Measurements from ENCODE around the gene TAPBP.

The TAPBP gene

DNA sequence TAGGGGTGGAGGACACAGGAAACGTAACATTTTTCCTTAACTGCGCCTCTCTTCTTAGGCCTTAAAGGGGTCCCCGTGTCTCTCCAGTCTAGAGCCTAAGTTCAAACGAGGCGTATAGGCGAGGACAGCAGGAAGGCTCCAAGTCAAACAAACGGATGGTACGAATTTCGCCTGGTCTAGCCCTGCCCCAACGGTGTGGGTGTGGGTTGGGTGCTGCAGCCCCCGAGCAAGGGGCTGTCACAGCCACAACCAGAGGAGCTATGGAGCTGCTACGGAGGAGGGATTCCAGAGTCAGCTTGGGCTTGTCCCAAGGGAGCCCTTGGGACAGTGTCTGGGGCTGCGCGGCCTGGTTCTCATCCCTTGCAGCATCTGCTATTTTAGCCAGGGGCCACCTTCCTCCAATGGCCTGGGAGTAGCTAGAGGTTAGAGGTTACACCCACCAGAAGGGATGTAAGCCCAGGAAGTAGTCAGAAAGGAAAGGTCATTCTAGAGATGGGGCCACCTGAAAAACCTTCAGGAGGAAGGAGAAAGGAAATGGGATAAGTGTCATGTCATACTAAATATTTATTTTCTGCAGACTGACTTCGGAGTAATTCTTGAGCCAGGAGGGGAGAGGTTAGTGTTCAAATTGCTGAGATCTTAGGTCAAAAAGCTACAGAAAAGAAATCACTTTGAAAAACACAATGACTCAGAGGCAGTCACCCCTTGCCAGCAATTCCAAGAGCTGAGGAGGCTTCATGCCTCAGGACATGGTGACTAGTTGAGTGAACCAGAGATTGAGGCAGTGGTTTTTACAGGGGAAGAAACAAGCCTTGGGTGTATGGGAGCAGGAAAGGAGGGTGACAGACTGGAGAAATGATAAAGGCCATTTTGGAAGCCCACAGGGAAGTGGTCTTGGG lies 63.9 kb downstream of the TAPBP start:
- no peak for DNase-seq (ENCODE audit: low read depth in 1 of 2, low spot score in 1 of 2)
